HG02642 (cell line): ENCODE results near the gene CNTNAP3B.
"Not testable (repeated sequence)": the region's sequence is repeated elsewhere in the genome, so short reads cannot be mapped to it uniquely, and the experiment has no call there.

ENCODE experiments used
- ATAC-seq: cut with Tn5 transposase; IDR thresholded peaks from one replicate; pipeline ENCODE4 v1.9.1; 2021; ENCODE audit warnings: mild to moderate bottlenecking; ENCODE audit not compliant: unreplicated experiment, poor library complexity

The CNTNAP3B gene

DNA sequence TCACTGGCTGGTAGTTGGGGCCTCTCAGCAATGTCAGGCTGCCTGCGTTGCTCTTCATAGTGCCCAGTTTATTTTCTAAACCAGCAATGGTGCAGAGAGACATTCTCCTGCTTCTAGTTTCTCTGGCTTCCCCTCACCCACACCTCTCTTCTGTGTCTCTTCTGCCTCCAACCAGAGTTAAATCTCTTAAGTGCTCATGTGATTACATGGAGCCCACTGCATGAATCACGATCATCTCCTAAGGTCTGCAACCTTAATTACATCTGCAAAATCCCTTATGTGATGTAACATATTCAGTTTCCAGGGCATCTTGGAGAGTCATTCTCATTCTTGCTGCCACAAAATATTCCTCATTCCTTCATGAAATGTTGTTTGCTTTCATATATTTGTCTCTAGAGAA lies 149.0 kb downstream of the CNTNAP3B start:
- ATAC-seq, result not testable (repeated sequence)

DNA sequence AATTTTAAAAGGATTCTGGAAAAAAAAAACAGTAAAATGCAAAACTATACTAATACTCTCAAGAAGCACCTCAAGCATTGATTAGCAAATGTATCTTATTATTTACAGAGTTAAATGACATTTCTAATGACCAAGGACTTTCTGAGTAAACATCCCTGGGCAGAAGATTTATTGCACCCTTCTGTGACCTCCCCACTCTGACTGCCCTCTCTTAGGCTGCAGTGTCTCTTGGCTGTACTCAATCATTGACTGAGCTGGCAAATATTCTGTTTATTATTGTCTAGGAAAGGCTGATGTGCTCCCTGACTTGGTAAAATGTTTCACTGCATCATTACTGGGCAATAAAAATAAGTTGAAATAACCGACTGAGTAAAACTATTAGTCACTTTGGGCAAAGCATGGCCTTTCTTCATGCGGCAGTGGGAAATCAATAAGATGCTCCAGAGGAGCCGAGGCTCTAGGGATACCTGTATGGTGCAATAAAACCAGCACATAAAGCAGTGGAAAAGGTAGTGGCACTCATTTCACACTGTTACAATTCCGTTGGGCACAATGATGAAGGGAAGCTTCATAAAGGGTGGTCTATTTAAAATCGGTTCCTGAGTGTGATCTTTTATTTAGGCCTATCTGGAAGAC lies 151.1 kb downstream of the CNTNAP3B start:
- not testable (repeated sequence) for ATAC-seq

DNA sequence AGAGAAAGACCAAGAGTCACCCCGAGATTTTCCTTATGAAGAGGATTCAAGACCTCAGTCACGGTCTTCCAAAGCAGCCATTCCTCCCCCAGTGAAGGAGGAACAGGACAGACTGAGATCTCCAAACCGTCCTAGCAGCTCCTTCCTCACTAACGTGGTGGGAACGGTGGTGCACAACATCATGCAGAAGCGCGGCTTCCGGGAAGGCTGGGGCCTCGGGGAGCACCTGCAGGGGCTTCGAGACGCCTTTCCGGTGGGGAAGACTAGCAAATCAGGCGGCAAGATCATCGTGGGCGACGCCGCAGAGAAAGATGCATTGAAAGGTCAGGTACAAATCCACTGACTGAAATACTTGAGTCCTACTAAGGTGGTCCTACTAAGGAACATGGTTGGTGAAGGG lies 154.3 kb downstream of the CNTNAP3B start:
- ATAC-seq, result not testable (repeated sequence)

DNA sequence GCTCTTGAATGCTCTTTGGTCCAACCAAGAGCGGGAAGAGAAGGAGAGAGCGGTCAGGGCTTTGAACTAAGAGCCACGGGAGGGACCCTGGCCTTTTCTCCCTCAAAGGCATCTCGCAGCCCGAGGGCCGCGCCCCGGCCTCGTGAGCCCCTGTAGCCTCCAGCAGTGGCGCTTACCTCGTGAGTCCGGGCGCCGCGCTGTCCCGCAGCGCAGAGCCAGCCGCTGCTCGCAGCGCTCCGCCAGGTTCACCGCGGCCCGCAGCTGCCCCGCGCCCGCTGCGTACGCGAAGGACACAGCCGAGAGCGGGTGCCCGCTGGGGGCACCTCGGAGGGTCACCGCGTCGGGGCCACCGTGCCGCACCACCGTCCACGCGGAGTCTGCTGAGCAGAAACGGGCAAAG lies 176.2 kb downstream of the CNTNAP3B start:
- ATAC-seq, result not testable (repeated sequence)

DNA sequence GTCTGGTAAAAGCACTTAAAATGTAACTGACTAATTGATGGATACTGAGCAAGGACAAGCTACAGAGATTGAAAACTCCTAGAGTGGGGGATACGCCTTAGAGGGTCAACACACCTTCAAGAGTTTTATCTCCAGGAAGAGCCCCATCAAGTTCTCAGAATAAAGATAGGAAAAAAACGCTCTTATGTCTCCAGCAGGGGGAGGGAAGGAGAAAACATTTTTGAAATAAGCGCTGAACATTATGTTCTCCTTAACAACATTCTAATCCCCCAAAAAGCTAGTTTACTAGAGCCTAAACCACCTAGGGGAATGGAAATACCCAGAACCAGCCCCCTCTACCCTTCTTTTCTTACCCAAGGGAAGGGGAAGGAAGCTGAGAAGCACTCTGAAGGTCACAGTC lies 187.5 kb downstream of the CNTNAP3B start:
- ATAC-seq, result not testable (repeated sequence)

DNA sequence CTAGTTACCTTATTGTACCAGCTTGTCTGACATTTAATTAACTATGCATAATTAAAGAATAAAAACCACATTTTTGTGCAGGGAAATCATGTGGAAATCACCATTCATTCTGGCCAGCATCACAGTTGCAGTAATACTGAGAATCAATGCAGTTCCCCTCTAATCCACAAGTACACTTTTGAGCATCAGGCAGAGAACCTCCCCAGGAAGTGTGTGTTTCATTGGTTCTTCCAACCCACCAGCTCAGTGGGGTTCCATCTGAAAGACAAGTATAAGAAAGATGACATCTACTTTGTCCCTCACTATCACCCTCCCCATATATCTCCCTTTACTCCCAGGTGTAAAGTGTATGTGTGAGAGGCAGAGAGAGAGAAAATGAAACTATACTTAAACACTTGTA lies 191.1 kb downstream of the CNTNAP3B start:
- not testable (repeated sequence) for ATAC-seq

DNA sequence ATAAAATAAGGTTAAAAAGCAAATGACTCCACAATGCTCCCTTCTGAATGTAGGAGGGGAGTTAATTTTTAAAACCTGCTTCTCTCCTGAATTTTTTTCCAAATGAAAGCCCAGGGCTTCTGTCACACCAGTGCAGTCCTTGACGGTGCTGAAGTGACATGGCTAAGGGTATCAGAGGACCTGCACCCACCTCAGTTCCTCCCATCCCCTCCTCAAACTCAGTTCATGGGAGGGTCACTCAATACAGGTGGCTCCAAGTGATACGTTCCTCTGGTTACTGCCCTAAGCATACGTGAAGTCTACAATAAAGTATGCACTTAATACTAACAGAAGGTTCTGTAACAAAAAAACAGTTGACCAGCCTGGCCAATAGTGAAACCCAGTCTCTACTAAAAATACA lies 193.5 kb downstream of the CNTNAP3B start:
- not testable (repeated sequence) for ATAC-seq

DNA sequence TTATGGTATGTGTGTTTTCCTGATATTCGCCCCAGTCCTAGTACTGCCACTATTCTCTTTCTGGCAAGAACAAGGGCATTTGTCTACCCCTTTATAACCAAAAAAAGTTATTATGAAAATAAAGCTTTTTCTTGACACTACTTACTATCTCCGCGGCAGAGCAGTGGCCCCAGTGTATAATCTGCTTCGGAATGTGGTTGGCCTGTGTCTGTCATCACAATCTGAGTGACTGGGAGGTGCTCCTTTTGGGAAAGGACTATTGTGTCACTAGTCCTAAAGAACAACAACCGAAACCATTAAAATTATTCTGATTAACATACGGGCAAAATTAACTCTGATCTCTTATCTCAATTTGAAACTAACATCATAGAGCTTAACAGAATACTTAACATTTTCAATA lies 200.1 kb downstream of the CNTNAP3B start:
- ATAC-seq, result not testable (repeated sequence)

DNA sequence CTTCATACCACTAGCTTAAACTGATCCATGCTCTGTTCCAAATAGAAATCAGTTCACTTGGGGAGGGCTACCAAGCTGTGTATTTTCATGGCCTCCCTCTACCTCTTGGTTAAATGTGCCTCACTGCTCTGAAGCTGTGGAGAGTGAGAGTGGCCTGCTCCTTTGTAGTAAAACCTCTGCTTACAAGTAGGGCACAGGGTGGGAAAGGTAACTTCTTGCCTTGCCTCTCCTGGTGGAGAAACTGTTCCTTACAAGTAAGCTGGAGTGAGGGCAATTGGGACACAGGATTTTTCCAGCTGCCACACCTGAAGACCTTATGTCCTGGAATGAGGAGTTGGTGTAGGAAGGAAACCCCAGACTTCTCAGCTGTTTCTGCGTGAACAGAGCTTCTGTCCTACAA lies 211.9 kb downstream of the CNTNAP3B start:
- ATAC-seq, result not testable (repeated sequence)

DNA sequence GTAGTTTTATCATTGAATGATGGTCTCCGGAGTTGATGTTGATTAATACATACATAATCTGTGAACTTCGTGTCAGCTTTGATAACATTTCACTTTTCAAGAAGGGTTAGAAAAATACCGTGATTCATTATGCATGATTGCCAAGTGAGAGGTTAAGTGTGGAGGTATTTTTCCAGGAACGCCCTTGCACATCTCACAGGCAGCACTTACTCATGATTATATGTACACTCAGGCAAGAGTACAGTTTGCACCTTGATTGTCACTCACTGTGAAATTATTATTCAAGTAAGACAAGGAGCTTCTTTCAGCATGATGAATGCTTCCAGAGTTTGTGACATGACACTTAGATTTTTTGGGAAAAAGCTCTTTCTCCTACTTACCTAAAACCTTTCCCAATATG lies 223.7 kb downstream of the CNTNAP3B start:
- not testable (repeated sequence) for ATAC-seq

DNA sequence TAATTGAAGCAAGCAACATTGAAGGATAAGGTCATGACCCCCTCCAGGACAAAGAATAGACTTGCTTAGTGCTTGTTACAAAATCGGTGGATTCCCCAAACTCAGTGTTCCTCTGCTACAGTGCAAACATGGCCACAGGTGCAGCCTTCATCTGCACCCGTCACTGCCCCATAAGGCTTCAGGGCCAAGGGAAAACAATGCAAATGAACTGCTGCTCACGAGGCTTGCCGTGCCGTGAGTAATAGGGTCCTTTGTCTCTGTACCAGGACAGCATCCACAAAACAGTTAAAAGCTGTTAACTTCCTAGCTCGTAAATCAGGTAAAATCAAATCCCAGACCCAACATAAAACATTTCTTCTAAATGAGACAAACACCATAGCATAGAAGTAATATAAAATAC lies 226.5 kb downstream of the CNTNAP3B start:
- ATAC-seq, result not testable (repeated sequence)

DNA sequence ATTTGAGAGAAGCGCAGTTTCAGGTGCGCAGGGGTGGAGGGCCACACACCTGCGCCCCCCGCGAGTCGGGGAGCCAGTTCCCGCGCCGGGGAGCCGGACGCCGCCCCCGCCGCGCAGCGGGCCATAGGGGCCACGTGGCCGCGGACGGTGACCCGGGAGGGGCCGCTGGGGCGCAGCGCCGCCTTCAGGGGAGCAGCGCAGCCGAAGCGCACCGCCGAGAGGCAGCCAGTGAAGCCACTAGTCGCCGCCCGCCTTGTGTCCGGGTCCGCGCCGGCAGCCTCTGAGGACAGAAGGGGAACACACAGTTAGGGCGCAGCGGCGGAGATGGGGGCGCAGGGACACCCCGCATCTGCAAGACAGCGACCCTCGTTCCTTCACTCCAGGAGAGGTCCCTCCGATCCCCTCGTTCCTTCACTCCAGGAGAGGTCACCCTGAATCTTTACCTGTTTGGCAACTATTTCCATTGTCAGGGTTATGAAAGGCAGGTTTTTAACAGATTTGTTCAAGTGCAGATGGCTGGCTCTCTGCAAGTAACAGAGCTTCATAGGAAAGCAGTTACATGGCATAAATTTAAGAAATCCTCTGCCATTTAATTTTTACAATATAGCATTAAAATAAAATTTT lies 230.4 kb downstream of the CNTNAP3B start:
- ATAC-seq, result not testable (repeated sequence)

DNA sequence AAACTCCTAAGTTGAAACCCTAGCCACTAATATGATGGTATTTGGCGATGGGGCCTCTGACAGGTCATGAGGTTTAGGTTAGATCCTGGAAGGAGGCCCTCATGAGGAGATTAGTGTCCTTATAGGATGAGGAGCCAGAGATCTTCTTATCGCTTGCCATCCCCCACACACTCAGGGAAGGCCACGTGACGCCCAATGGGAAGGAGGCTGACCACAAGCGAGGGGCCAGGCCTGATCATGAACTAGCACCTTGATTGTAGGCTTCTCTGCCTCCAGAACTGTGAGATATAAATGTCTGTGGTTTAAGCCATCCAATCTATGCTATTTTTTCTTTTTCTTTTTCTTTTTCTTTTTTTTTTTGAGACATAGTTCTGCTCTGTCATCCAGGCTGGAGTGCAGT lies 254.7 kb downstream of the CNTNAP3B start:
- ATAC-seq, result not testable (repeated sequence)

DNA sequence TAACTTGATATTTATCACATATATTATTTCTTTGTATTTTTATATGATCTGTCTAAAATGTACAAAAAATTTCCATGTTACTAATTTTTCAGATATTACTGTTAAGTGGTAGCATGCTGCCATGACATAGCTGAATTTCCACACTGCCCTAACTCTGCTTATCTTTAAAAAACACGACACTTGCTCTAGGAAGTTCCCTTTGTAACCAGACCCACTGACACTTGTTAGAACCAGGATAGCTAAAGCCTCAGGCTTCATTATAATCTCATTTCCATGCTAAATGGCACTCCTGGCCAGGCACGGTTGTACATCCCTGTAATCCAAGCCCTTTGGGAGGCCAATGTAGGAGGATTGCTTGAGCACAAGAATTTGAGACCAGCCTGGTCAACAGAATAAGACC lies 273.8 kb downstream of the CNTNAP3B start:
- not testable (repeated sequence) for ATAC-seq

DNA sequence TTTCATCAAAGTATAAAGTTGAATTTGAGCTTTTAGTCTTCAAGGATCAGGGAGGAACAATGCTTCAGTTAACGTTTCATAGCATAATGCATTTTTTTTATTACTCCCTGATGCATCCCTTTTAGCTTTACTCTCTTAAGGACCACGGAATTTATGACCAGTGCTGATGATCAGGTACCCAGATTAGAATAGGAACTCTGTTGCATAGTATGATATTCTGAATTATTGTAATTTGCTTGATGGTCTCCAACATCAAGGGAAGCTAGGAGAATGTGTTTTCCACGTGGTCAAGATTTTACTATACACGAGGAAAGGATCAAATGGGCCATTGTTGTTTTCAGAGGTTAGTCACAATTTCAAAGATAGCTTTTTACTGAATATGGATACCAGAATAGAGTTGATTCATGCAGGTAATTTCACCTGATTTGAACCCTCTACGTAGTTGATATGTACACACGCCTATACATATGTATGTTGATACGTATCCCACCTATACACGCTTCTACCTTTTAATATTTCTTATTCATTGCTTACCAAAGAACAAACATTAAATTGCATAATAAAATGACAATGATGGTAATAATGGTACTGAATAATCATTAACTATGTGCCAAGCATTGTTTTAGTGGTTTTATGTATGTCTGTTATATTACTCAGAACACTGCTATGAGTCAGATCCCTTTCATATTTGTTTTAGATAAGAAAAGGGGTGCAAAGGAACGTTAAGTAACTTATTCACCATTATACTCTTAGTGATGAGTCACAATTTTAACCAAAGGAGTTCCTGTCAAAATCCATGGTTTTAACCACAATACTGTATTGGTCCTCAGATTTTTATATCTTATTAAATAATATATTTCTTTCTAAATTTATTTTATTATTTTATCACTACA lies 277.1 kb downstream of the CNTNAP3B start:
- not testable (repeated sequence) for ATAC-seq

DNA sequence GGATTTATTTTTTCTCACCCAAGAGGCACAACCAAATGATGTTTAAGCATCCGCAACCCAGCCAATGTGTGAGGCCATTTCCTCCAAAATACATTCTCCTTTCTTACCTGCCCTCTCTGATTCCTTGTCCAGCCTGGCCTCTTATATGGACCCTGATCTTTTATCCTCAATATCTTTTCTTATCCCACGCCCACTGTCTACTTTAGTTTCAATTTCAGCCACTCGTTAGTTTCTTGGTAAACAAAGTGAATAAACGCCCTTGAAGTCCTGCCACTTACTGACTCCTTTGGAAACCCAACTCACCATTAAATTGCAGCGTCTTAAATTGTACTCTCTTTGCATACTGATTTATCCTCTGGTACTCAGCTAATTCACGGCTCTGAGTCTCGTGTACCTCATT lies 281.4 kb downstream of the CNTNAP3B start:
- ATAC-seq, result not testable (repeated sequence)
